Daoy (cell line): Measurements from ENCODE around the gene ENOX2. TPM values are rescaled to one million over a fixed set of nuclear protein-coding genes. Genes with fewer than 3 reads are reported as not detected.
"Not testable (repeated sequence)": the region's sequence is repeated elsewhere in the genome, so short reads cannot be mapped to it uniquely, and the experiment has no call there.

ENCODE experiments used
- DNase-seq: peaks from one replicate; pipeline ENCODE4 v3.0.0-alpha.2; 2015; ENCODE audit warnings: low read depth
- total RNA-seq: library from RNA; depleted of rRNA; stranded (reverse); fragments of >200 nt; shearing (Covaris generic); gene quantifications from 2 replicates; pipeline ENCODE4 v1.2.3, GENCODE V29; 2014; rRNA removed

The ENOX2 gene, protein sequence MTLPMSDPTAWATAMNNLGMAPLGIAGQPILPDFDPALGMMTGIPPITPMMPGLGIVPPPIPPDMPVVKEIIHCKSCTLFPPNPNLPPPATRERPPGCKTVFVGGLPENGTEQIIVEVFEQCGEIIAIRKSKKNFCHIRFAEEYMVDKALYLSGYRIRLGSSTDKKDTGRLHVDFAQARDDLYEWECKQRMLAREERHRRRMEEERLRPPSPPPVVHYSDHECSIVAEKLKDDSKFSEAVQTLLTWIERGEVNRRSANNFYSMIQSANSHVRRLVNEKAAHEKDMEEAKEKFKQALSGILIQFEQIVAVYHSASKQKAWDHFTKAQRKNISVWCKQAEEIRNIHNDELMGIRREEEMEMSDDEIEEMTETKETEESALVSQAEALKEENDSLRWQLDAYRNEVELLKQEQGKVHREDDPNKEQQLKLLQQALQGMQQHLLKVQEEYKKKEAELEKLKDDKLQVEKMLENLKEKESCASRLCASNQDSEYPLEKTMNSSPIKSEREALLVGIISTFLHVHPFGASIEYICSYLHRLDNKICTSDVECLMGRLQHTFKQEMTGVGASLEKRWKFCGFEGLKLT
- total RNA-seq, result 8.3 and 10.5 TPM in 2 replicates

DNA sequence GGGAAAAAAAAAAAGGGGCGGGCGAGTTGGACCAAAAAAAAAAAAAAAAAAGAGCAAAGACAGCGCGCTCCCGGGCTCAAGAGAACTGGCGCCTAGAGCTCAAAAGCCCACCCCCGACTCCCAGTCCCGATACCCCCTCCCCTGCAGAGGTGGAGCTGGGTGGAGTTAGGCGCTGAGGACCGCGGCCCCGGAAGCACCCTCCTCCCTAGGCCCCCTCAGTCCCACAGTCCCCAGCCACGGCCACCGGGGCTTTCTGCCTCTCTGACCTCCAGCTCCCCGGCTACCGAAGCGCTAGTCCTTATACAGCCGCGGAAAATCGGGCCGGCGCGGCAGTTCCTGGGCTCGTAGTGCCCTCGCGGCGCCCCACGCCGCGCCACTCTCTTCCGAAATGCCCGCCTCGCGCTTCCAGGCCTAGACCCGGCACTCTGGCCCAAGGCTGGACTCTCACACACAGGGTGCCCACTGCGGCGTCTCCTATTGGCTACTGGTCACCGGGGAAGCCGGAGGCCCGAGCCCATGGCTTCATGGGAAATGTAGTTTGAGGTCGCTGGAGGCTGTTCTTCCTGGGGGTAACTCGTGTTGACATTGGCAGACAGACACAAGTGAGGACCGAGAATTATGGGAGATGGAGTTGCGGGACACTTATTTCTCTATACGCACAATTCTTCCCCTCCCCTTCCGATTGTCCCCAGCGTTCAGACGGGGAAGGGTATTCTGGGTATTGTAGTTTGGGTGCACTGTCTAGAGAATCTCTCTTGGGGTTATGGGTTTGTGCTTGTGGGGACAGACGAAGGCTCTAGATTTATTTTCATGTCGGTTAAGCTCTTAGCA, at the start of gene ENOX2:
ENOX2 (minus strand) TSS at position 427 of the 831 bp plus-strand sequence. CDS start 199,993 bp downstream, outside the sequence.
- DNase-seq, result peak; percentile 93

DNA sequence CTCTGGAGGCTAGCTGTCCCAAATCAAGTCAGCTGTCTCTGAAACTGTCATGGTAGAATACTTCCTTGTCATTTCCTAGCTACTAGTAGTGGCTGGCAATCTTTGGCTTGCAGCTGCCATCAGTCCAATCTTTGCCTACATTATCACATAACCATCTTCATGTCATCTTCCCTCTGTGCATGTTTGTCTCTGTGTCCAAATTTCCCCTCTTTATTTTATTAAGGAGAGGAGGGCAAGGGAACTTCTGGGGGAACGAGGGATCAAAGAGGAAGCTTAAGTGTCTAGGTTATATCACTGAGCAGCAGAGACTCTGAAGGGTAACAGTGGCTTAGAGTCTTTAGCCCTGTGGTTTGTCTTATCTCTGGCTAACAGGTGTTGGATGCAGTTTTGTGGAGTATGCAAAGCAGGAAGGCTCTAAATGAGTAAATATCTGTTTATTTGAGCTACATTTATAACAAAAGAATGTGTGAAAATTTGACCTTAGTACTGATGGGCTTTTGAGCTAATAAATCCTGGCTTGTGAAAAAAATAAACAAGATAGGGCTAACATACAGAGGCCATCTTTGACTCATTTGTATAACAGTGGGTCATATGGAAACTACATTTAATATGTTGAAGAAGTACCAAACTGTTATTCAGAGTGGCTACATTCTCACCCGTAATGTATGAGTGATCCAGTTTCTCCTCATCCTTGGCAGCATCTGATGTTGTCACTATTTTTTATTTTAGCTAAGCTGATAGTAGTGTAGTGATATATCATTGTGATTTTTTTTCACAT, 49.4 kb upstream of the ENOX2 start:
- DNase-seq, result no peak

DNA sequence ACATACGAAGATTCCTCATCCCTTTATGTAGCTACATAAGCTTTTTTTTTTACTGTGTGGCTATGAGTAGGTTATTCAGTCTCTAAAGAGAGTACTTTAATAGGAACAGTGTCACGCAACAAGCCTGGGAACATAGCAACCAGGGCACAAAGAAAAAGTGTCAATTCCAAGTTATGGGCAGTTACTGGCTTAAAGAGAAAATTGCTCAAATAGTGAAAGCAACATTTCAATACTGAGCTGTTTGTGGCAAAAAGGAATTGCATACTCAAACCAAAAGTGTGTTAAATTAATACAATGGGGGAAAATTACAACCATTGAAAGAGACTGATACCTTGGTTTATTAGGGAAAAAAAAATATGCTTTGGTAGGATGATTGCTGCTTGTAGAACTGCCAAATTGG, 41.2 kb upstream of the ENOX2 start:
- no peak for DNase-seq

DNA sequence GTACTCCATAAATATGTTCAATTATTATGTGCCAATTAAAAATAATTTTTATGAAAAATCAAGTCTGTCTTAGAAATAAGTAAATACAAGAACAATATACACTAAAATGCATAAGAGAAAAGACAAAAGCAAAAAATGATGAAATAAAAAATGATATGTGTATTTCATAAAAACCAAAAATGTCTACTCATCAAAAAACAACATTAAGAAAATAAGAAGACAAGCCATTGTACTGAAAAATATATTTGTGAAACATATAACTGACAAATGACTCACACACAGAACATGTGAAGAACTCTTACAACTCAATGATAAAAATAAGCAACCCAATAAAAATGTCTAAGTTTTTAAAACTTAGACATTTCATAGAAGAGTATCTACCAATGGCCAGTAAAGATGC, 34.1 kb upstream of the ENOX2 start:
- no peak for DNase-seq

DNA sequence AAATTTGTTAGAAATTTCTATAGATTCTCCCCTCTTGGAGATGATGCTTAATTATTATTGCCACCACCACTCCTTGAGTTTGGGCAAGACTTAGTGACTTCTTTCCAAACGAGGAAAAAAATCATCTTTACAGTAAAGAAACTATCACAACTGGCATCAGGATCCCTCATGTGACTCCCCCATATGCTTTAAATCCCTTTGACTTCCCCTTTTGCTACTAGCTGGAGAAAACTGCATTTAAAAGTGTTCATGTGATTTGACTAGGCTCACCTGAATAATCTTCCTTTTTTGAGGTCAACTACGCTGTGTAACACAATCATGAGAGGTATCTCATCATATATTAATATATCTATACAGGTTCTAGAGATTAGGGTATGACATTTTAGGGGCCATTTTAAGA, 30.3 kb upstream of the ENOX2 start:
- no peak for DNase-seq

DNA sequence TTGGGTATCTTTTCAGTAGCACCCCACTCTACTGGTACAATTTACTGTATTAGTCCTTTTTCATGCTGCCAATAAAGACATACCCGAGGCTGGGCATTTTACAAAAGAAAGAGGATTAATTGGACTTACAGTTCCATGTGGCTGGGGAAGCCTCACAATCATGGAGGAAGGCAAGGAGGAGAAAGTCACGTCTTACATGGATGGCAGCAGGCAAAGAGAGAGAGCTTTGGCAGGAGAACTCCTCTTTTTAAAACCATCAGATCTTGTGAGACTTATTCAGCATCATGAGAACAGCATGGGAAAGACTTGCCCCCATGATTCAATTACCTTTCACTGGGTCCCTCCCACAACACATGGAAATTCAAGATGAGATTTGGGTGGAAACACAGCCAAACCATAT, 17.4 kb upstream of the ENOX2 start:
- DNase-seq, result not testable (repeated sequence)

DNA sequence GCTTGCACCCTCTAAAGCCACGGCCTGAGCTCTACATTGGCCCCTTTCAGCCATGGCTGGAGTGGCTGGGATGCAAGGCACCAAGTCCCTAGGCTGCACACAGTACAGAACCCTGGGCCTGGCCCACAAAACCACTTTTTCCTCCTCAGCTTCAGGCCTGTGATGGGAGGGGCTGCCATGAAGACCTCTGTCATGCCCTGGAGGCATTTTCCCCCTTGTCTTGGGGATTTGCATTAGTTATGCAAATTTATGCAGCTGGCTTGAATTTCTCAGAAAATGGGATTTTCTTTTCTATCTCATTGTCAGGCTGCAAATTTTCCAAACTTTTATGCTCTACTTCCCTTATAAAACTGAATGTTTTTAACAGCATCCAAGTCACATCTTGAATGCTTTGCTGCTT, 16.7 kb upstream of the ENOX2 start:
- not testable (repeated sequence) for DNase-seq

DNA sequence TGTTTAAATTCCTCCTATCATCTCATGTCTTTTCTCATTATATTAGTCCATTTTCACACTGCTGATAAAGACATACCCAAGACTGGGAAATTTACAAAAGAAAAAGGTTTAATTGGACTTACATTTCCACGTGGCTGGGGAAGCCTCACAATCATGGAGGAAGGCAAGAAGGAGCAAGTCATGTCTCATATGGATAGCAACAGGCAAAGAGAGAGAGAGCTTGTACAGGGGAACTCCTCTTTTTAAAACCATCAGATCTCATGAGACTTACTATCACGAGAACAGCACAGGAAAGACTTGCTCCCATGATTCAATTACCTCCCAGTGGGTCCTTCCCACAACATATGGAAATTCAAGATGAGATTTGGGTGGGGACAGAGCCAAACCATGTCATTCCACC, 15.5 kb upstream of the ENOX2 start:
- DNase-seq, result not testable (repeated sequence)

DNA sequence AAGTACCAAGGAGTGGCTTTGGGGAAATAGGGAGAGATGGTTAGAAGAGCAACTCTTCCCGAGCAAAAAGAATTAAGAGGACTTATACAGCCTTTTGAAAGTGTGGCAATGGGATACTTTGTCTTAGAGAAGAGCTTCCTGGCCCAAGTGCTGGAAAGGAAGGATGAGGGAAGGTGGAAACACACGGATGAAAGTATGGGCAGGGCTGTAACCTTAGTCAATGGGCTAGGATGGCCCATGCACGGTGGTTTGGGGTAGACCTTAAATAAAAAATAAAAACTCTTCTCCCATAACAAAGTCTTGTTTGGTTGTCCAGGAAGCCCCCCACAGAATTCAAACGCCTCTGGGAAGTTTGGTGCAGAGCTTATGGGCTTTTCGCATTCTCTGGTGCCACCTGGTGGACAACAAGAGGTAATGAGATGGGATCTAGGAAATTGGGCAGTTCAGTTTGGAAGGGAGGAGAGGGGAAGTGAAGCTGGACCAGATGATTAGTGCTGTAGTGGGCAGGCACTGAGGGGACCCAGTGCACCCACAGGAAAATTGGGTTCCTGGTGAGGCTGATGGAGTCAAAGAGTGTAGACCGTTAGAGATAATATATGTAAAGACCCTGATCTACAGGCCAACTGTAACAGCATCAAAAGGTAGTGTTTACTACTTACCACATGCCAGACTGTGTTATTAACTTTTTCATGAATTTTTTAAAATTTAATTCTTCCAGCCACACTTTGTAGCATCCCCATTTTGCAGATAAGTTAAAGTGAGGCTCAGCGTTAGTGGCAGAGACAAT, 13.8 kb upstream of the ENOX2 start:
- DNase-seq, result peak; percentile 50

DNA sequence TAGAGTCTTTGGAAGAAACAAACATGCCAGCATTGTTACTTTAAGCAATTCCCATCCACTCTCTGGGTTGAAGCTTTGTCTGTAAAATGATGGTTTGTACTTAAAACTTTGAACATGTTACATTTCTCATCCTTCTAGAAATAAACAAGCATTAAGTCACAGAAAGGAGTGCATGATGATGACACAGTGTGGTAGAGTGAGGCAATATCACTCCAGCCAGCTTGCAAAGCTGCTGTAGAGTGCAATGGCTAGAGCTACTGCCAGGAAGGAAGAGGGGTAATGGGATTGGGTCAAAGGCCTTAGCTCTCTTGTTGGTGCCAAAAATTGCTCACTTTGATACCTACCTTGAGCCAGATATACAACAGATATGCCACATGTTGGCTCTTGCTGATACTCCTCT, 12.3 kb upstream of the ENOX2 start:
- DNase-seq, result no peak

DNA sequence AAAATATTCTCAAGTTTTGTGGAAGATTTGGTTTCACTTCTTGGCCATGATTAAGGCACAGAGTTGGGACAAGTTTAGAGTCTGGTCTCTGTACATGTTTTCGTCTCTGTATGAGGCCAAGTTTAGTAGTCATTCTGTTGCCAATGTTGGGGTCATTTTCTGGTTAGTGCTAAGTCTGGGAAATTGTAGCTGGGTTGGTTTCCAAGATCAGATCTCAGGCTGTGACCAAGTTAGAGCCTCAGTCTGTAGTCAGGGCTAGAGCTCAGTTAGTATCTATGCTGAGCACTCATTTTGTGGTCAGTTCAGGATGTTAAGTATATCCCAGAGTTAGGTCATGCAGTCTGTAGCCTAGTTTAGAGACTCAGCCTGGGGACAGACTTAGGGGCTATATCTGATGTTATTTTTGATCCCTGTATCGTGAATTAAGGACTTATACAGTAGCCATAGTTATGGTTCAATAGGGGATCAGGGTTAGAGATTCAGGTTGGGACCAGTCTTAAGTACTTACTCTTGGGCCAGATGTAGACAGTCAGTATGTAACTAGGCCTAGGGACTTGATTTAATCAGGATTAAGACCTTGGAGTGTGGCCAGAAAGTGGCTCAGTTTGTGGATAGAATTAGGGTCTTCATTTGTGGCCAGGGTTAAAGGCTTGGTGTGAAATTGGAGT, 6.6 kb upstream of the ENOX2 start:
- no peak for DNase-seq

DNA sequence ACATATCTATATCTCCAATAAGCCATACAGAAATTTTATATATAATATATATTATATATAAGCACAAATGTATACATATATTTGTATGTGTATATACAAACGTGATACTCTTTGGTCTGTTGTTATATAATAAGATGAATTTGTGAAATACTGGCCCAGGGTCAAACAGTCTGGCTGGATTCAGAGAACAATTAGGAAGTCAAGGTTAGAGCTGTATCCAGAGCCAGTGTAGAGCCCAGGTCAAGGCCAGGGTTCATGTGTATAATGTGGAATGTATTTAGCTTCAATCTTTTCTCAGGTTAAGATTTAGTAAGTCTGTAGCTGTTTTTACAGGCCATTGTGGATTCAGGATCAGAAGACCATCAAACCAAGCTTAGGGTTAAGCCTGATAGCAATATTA, 3.8 kb upstream of the ENOX2 start:
- DNase-seq, result no peak

DNA sequence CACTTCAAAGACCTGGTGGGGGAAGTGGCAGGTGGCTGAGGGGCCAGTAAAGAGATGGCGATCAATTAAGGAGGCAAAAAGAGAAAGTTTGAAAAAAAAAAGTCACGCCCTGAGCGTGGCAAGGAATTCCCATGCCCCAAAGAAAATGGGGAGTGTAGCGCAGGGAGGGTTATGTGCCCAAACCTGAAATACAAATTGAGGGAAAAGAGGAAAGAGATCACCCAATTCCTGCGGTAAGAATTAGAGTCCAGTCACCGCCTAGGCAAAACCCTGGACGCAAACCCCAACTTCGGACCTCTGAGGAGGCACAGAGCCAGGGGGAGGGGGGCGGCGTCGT, 595 bp downstream of the ENOX2 start:
- DNase-seq, result no peak

DNA sequence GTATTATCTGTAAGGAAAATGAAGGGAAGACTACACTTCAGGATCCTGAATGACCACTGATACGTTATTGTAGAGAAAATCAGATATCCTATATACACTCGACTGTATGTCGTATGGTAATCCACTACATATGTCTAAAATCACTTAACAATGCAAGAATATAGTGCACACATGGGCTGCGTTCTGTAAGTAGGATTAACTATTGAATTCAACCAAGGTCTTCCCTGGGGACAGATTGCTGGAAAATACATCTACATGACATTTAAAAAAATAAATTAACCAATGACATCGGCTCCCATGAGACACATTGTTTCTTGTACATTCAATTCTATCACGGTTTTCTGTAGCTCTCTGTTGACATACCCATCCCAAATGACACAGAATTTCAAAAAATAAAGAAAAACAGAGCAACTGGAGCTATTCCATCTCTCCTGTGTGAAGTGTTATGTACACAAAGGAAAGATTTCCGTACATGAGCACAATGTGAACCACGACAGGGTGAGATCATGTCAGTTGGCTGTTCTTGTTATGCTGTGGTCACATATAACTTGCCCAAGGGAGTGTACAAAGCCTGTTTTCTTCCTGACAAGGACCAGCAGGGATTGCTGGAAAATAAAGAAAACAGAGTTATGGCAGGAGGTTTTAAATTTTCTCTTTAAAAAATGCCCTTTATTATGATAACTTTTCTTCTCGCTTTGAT, 6.1 kb downstream of the ENOX2 start:
- DNase-seq, result no peak

DNA sequence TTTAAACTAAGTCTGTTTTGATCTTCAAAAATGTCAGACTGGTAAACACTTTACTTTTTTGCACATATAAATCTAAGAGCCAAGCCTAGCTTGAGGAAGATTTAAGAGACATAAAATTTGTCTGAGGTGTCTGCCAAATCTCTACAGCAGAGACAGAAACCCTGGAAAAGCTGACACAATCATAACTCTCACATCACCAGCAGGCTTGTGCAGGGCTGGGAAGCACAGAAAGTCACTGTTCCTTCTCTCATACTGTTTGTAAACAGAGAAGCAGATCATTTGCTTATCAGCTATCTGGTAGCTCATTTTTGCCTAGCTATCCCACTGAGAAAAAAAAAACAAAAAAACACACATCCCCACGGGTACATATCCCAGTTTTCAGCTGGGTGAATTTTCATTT, 7.0 kb downstream of the ENOX2 start:
- no peak for DNase-seq

DNA sequence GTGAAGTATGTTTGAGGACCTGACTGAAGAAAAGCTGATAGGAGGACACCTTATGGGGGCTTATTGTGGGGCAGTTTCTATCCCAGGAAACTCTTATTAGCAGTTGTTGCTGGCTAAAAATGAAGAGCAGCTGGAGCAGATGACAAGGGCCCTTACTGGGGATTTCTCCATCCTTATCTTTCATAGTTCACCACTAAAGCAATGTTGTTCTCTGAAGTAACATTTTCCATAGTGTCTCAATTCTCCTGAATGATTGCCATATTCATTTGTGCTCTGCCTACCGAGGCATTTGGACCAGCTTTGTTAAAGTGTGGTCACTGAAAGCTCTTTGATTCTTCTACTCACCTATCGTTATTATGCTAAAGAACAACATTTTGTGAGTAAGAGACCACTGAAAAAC, 7.7 kb downstream of the ENOX2 start:
- DNase-seq, result no peak

DNA sequence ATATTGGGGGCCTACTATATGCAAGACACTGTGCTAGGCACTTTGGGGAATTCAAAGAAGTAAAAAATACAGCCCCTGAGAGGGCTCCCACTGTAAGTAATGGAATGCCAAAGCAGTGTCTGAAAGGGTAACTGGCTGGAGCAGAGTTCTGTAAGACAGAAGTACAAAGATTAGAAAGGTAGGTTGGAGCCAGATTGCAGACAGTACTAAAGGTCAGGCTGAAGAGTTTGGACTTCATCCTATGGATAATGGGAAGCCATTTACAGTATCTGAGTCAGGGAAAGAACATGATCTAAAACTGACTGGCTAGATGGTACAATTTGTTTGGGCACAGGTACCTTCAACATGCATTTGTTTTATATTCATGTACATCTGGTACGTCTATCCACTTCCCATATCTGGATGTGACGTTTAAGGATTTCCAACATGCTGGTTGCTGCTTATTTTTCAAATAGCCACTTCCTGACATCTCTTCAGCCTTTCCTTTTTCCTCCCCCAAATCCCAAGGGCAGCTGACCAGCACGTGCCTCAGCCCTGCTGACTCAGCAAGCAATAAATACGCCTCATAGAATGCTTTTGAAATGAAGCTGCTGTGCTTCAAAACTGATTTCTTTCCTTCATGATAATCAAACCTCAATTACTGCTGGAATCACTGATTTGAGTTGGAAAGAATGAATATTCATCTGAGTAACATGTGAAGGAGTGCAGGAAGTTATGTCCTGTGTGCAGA, 9.5 kb downstream of the ENOX2 start:
- no peak for DNase-seq

DNA sequence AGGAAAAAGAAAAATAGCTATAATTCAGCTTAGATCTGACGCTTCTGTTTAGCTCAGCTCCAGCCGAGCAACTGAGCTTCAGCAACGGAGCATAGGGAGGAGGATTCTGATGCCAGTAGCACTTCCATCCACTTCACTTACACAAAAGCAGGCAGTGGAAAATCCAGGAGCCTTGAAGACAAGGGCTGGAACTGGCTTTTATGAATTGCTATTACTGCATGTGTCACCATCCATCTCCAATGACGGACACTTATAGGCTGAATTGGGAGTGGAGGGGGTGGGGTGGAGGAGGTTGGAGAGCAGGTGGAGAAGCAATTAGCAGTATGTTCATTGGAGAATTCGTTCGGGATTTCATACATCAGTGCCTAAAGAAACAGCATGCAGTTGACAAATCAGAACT, 15.6 kb downstream of the ENOX2 start:
- no peak for DNase-seq

DNA sequence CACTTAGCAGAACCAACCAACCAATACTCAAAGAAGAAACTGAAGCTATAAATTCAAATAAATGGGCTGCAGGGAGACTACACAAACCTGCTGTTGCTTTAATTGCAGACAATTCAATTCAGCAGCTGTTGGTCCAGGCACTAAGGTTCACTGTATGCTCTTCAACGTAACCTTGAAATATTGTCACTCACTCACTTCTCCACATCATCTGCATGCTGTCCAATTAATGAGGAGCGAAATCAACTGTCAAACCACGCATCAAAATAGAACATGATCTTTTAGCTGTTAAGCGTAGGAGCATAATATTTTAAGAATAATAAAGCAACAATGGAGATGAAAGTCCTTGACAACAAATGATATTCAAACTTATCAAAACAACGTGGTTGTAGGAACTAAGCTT, 17.0 kb downstream of the ENOX2 start:
- no peak for DNase-seq
